ENCODE measurements around the gene AJM1.

AJM1 gene

DNA sequence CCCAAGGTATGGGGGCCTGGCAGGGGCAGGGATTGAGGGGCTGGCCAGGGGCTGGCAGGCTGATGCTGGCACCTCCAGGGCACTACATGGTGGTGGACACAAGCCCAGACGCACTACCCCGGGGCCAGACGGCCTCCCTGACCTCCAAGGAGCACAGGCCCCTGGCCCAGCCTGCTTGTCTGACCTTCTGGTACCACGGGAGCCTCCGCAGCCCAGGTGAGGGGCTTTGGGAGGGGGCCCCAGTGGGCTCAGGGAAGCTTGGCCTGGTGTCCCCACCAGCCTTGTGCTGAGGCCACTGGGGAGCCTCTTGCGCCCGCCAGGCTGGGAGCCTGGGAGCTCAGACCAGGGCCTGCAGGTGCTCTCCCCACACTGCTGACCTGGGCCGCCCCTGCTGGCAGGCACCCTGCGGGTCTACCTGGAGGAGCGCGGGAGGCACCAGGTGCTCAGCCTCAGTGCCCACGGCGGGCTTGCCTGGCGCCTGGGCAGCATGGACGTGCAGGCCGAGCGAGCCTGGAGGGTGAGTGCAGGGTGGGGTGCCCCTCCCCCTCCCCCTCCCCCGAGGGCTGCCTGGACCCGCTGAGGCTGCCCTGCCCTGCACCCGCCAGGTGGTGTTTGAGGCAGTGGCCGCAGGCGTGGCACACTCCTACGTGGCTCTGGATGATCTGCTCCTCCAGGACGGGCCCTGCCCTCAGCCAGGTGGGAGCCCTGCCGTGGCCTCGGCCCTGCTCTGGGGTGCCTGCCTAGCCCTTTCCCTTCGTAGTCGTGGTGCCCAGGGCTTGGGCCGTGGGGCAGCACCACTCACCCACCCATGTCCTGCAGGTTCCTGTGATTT lies 15.5 kb downstream of the AJM1 start:
- TF ChIP-seq TSHZ2 (CRISPR knock-in tag; IDR thresholded peaks at IDR 0.05) (no peak), ARNTL (CRISPR knock-in tag; IDR thresholded peaks at IDR 0.05; ENCODE audit: borderline replicate concordance, low read depth) (no peak), ISL1 (CRISPR knock-in tag; IDR thresholded peaks at IDR 0.05) (no peak), TOX (CRISPR knock-in tag; IDR thresholded peaks at IDR 0.05; ENCODE audit: borderline replicate concordance) (no peak), OSR1 (CRISPR knock-in tag; IDR thresholded peaks at IDR 0.05) (no peak), SNAI2 (CRISPR knock-in tag; IDR thresholded peaks at IDR 0.05) (no peak), ZNF8 (CRISPR knock-in tag; IDR thresholded peaks at IDR 0.05) (no peak), ZNF565 (CRISPR knock-in tag; conservative IDR thresholded peaks at IDR 0.05; ENCODE audit: low read depth) (no peak), PPARA (CRISPR knock-in tag; IDR thresholded peaks at IDR 0.05; ENCODE audit: borderline replicate concordance) (no peak)
- TF ChIP-seq, protein P1, sequence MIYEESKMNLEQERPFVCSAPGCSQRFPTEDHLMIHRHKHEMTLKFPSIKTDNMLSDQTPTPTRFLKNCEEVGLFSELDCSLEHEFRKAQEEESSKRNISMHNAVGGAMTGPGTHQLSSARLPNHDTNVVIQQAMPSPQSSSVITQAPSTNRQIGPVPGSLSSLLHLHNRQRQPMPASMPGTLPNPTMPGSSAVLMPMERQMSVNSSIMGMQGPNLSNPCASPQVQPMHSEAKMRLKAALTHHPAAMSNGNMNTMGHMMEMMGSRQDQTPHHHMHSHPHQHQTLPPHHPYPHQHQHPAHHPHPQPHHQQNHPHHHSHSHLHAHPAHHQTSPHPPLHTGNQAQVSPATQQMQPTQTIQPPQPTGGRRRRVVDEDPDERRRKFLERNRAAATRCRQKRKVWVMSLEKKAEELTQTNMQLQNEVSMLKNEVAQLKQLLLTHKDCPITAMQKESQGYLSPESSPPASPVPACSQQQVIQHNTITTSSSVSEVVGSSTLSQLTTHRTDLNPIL (CRISPR knock-in tag; IDR thresholded peaks at IDR 0.05; ENCODE audit: low read depth) = no peak
- ATAC-seq = no peak

- ATAC-seq = peak; percentile 4
- TF ChIP-seq OSR1 (CRISPR knock-in tag; IDR thresholded peaks at IDR 0.05) = no peak
- no peak for TF ChIP-seq ZNF565 (CRISPR knock-in tag; conservative IDR thresholded peaks at IDR 0.05; ENCODE audit: low read depth)
- no peak for TF ChIP-seq TOX (CRISPR knock-in tag; IDR thresholded peaks at IDR 0.05; ENCODE audit: borderline replicate concordance)
- TF ChIP-seq TCF4 (CRISPR knock-in tag; IDR thresholded peaks at IDR 0.05; ENCODE audit: borderline replicate concordance) = no peak
- TF ChIP-seq, protein P1 (CRISPR knock-in tag; IDR thresholded peaks at IDR 0.05; ENCODE audit: low read depth) = no peak
- no peak for TF ChIP-seq GLIS3 (CRISPR knock-in tag; IDR thresholded peaks at IDR 0.05)
- TF ChIP-seq ZC3H10 (CRISPR knock-in tag; IDR thresholded peaks at IDR 0.05) = no peak
- no peak for TF ChIP-seq ZNF70 (CRISPR knock-in tag; IDR thresholded peaks at IDR 0.05)
These were observed 16.2 kb downstream of the AJM1 start for GRCh38 chr9:136858452-136858843.

GRCh38 chr9:136858844-136859757 lies 16.8 kb downstream of the AJM1 start:
- ATAC-seq = peak; percentile 77
- TF ChIP-seq ZFP3 (CRISPR knock-in tag; IDR thresholded peaks at IDR 0.05) (no peak), POU6F1 (CRISPR knock-in tag; IDR thresholded peaks at IDR 0.05; ENCODE audit: borderline replicate concordance, low read depth) (no peak), CSRNP3 (CRISPR knock-in tag; IDR thresholded peaks at IDR 0.05) (no peak), ZNF565 (CRISPR knock-in tag; conservative IDR thresholded peaks at IDR 0.05; ENCODE audit: low read depth) (no peak), GLIS3 (CRISPR knock-in tag; IDR thresholded peaks at IDR 0.05) (no peak), ESRRG (CRISPR knock-in tag; IDR thresholded peaks at IDR 0.05) (no peak), ZFP30 (CRISPR knock-in tag; IDR thresholded peaks at IDR 0.05) (no peak), ZC3H10 (CRISPR knock-in tag; IDR thresholded peaks at IDR 0.05) (no peak), CSDC2 (CRISPR knock-in tag; IDR thresholded peaks at IDR 0.05) (no peak), ISL1 (CRISPR knock-in tag; IDR thresholded peaks at IDR 0.05) (no peak), RARB (CRISPR knock-in tag; IDR thresholded peaks at IDR 0.05) (no peak), ARNTL (CRISPR knock-in tag; IDR thresholded peaks at IDR 0.05; ENCODE audit: borderline replicate concordance, low read depth) (no peak), PPARA (CRISPR knock-in tag; IDR thresholded peaks at IDR 0.05; ENCODE audit: borderline replicate concordance) (no peak), TOX (CRISPR knock-in tag; IDR thresholded peaks at IDR 0.05; ENCODE audit: borderline replicate concordance) (no peak)
- TF ChIP-seq, protein P1 (CRISPR knock-in tag; IDR thresholded peaks at IDR 0.05; ENCODE audit: low read depth) = no peak
- TF ChIP-seq, protein P2, sequence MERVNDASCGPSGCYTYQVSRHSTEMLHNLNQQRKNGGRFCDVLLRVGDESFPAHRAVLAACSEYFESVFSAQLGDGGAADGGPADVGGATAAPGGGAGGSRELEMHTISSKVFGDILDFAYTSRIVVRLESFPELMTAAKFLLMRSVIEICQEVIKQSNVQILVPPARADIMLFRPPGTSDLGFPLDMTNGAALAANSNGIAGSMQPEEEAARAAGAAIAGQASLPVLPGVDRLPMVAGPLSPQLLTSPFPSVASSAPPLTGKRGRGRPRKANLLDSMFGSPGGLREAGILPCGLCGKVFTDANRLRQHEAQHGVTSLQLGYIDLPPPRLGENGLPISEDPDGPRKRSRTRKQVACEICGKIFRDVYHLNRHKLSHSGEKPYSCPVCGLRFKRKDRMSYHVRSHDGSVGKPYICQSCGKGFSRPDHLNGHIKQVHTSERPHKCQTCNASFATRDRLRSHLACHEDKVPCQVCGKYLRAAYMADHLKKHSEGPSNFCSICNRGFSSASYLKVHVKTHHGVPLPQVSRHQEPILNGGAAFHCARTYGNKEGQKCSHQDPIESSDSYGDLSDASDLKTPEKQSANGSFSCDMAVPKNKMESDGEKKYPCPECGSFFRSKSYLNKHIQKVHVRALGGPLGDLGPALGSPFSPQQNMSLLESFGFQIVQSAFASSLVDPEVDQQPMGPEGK (CRISPR knock-in tag; IDR thresholded peaks at IDR 0.05; ENCODE audit: borderline replicate concordance) = no peak

Measured in SK-N-SH treated with all-trans-retinoic acid at 6 μM for 48 hours (cell line).